A673 (cell line): ENCODE results near the gene MYPOP. TPM values are rescaled to one million over a fixed set of nuclear protein-coding genes. Genes with fewer than 3 reads are reported as not detected.
"Not testable (repeated sequence)": the region's sequence is repeated elsewhere in the genome, so short reads cannot be mapped to it uniquely, and the experiment has no call there.

Experiments
- BruUV-seq: library from RNA; stranded (reverse); fragments of 400-500 nt; replicated peaks from 2 replicates; lab custom pipeline; 2021; lab: Mats Ljungman, UMichigan
- CTCF ChIA-PET: fragments of 300-600 bp; sonication (Branson Sonifier 250); formaldehyde crosslinking; loops from one replicate; lab custom pipeline; 2022; ENCODE audit warnings: antibody characterized with exemption; lab: Charles Lee
- POLR2A ChIA-PET: fragments of 300-600 bp; sonication (Branson Sonifier 250); formaldehyde crosslinking; loops from one replicate; lab custom pipeline; 2022; ENCODE audit warnings: antibody characterized with exemption; ENCODE audit not compliant: low non-redundant PET; lab: Charles Lee
- DNase-seq: peaks from one replicate; pipeline ENCODE4 v3.0.0-alpha.2; 2015; ENCODE audit warnings: low spot score
- H3K27ac ChIP-seq: fragments of 200-600 bp; sonication (generic); 2 replicates; pipeline ENCODE4 v1.5.1; 2016; ENCODE audit warnings: mixed run types, low read depth, mild to moderate bottlenecking, mixed read lengths, antibody characterized with exemption, low read length; ENCODE audit not compliant: poor library complexity, severe bottlenecking
- H3K27me3 ChIP-seq: fragments of 200-600 bp; sonication (generic); replicated peaks from 2 replicates; pipeline ENCODE4 v1.6.1; 2017; ENCODE audit warnings: mixed run types, low read depth, mild to moderate bottlenecking, mixed read lengths, antibody characterized with exemption, low read length; ENCODE audit not compliant: insufficient read depth, poor library complexity
- H3K36me3 ChIP-seq: fragments of 200-600 bp; sonication (generic); 2 replicates; pipeline ENCODE4 v1.6.1; 2016; ENCODE audit warnings: mixed run types, mild to moderate bottlenecking, mixed read lengths, antibody characterized with exemption, low read length; ENCODE audit not compliant: insufficient read depth, poor library complexity, severe bottlenecking
- H3K4me1 ChIP-seq: fragments of 200-600 bp; sonication (generic); 2 replicates; pipeline ENCODE4 v1.6.1; 2017; ENCODE audit warnings: mixed run types, mild to moderate bottlenecking, mixed read lengths, antibody characterized with exemption, low read length; ENCODE audit not compliant: insufficient read depth, poor library complexity, severe bottlenecking
- H3K4me3 ChIP-seq: fragments of 200-600 bp; sonication (generic); 2 replicates; pipeline ENCODE4 v1.5.1; 2016; ENCODE audit warnings: low read depth, mixed run types, mild to moderate bottlenecking, mixed read lengths, low read length; ENCODE audit not compliant: poor library complexity, severe bottlenecking
- H3K9me3 ChIP-seq: fragments of 200-600 bp; sonication (generic); 2 replicates; pipeline ENCODE4 v1.6.1; 2016; ENCODE audit warnings: mixed run types, low read depth, mild to moderate bottlenecking, mixed read lengths, antibody characterized with exemption, low read length; ENCODE audit not compliant: poor library complexity, severe bottlenecking
- EZH2 ChIP-seq: fragments of 200-600 bp; sonication (generic); IDR thresholded peaks from 2 replicates; pipeline ENCODE4 v1.6.1; 2017; ENCODE audit warnings: borderline replicate concordance, low read depth, mild to moderate bottlenecking, mixed read lengths, antibody characterized with exemption, low read length; ENCODE audit not compliant: poor library complexity, severe bottlenecking
- intact Hi-C: fragments of 100-400 bp; cut with micrococcal nuclease; formaldehyde crosslinking; loops from one replicate; pipeline ENCODE4 v1.10.0; 2022; ENCODE audit not compliant: unreplicated experiment
- total RNA-seq: library from RNA; stranded (reverse); gene quantifications from 2 replicates; pipeline ENCODE4 v1.2.3, GENCODE V29; 2021
- TF ChIP-seq, protein P1 (sequence below): fragments of 300-800, 200-600 bp; sonication (generic); conservative IDR thresholded peaks from 2 replicates; pipeline ENCODE4 v1.5.1; 2017; ENCODE audit warnings: low read depth, mild to moderate bottlenecking, antibody characterized with exemption, low read length, moderate library complexity, mixed read lengths

MYPOP gene
- total RNA-seq, 1 experiment from 2014 or later, result 13.5 TPM

DNA sequence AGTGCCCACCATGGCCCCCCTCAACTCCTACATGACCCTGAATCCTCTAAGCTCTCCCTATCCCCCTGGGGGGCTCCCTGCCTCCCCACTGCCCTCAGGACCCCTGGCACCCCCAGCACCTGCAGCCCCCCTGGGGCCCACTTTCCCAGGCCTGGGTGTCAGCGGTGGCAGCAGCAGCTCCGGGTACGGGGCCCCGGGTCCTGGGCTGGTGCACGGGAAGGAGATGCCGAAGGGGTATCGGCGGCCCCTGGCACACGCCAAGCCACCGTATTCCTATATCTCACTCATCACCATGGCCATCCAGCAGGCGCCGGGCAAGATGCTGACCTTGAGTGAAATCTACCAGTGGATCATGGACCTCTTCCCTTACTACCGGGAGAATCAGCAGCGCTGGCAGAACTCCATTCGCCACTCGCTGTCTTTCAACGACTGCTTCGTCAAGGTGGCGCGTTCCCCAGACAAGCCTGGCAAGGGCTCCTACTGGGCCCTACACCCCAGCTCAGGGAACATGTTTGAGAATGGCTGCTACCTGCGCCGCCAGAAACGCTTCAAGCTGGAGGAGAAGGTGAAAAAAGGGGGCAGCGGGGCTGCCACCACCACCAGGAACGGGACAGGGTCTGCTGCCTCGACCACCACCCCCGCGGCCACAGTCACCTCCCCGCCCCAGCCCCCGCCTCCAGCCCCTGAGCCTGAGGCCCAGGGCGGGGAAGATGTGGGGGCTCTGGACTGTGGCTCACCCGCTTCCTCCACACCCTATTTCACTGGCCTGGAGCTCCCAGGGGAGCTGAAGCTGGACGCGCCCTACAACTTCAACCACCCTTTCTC, 30.1 kb downstream of the MYPOP start:
- H3K27me3 ChIP-seq, result peaks cover under 1% of the 10 kb centered on the region
- ChIA-PET POLR2A (no interaction called here), CTCF (no interaction called here)
- intact Hi-C loops, result no loop called here
- H3K4me3 ChIP-seq, result no peak overlapping the region
- no peaks in the 10 kb centered on the region for H3K36me3 ChIP-seq
- no peaks in the 10 kb centered on the region for H3K9me3 ChIP-seq
- no peak for DNase-seq
- no peak overlapping the region for H3K27ac ChIP-seq
- TF ChIP-seq, protein P1, sequence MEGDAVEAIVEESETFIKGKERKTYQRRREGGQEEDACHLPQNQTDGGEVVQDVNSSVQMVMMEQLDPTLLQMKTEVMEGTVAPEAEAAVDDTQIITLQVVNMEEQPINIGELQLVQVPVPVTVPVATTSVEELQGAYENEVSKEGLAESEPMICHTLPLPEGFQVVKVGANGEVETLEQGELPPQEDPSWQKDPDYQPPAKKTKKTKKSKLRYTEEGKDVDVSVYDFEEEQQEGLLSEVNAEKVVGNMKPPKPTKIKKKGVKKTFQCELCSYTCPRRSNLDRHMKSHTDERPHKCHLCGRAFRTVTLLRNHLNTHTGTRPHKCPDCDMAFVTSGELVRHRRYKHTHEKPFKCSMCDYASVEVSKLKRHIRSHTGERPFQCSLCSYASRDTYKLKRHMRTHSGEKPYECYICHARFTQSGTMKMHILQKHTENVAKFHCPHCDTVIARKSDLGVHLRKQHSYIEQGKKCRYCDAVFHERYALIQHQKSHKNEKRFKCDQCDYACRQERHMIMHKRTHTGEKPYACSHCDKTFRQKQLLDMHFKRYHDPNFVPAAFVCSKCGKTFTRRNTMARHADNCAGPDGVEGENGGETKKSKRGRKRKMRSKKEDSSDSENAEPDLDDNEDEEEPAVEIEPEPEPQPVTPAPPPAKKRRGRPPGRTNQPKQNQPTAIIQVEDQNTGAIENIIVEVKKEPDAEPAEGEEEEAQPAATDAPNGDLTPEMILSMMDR, result no peak
- no peak for TF ChIP-seq EZH2
- BruUV-seq, result no TSS peak
- H3K4me1 ChIP-seq, result no peaks in the 10 kb centered on the region

DNA sequence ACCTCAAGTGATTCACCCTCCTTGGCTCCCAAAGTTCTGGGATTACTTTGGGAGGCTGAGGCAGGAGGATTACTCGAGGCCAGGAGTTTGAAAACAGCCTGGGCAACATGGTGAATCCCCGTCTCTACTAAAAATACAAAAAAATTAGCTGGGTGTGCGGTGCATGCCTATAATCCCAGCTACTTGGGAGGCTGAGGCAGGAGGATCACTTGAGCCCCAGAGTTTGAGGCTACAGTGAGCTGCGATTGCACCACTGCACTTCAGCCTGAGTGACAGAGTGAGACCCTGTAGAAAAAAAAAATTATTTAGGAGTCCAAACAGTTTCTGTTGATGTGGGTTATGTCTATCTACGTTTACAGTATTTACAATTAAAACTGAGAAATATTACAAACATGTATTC, 31.6 kb downstream of the MYPOP start:
- Histone ChIP-seq H3K9me3 (no peaks in the 10 kb centered on the region), H3K27me3 (peaks cover 15% of the 10 kb centered on the region), H3K27ac (no peak overlapping the region), H3K36me3 (no peaks in the 10 kb centered on the region), H3K4me3 (no peak overlapping the region), H3K4me1 (no peaks in the 10 kb centered on the region)
- TF ChIP-seq, protein P1, result no peak
- TF ChIP-seq EZH2, result no peak
- intact Hi-C loops, result no loop called here
- no peak for DNase-seq
- no TSS peak for BruUV-seq
- ChIA-PET POLR2A (no interaction called here), CTCF (interaction anchor here (0.7 kb wide), 1 partner anchor 14 kb away, joined by 4 read pairs; no protein-coding TSS in a partner anchor)

DNA sequence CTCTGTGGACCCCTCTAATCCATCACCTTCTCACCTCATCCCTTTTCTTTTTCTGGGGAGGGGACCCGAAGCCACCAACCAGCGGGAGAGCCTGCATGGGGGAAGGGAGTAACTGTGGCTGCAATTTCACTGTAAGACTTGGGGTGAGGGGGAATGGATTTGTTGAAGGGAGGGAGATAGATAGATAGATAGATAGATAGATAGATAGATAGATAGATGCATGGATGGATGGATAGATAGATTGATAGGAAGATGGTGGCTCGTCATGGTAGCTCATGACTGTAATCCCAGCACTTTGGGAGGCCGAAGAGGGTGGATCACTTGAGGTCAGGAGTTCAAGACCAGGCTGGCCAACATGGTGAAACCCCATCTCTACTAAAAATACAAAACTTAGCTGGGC, 35.2 kb downstream of the MYPOP start:
- H3K36me3 ChIP-seq, H3K4me3 ChIP-seq, CTCF ChIA-PET, H3K9me3 ChIP-seq, H3K4me1 ChIP-seq, H3K27ac ChIP-seq, BruUV-seq, POLR2A ChIA-PET, DNase-seq, intact Hi-C loops: not testable (repeated sequence)
- H3K27me3 ChIP-seq, result peaks cover 41% of the 10 kb centered on the region
